UCSD-AML1 (cell line): ENCODE data around the gene KIAA0753.
A peak's percentile ranks its signal among the peaks of the same experiment; 100 is the strongest.

ENCODE experiments used
- DNase-seq: peaks from one replicate; lab custom pipeline; 2025; ENCODE audit not compliant: unreplicated experiment; lab: John Stamatoyannopoulos, UW

Gene KIAA0753

DNA sequence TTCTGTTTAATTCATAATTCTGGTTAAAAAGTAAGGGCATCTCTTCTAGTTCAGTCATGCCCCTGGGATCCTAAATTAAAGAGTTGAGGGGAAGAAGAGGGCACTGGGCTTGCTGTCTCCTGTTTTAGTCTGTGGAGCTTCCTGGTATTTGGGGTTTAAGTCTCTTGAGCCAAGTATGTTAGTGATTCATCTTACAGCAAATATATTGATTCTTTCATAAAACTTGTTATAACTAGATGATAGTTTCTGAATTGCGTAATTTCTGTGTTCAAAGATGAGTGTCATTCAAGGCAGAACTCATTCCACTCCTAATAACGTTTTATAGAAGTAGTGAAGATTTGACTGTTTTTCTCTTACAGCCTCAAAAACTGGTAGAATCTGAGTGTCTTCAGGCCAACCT, 2.1 kb upstream of the KIAA0753 start:
- DNase-seq: no peak

DNA sequence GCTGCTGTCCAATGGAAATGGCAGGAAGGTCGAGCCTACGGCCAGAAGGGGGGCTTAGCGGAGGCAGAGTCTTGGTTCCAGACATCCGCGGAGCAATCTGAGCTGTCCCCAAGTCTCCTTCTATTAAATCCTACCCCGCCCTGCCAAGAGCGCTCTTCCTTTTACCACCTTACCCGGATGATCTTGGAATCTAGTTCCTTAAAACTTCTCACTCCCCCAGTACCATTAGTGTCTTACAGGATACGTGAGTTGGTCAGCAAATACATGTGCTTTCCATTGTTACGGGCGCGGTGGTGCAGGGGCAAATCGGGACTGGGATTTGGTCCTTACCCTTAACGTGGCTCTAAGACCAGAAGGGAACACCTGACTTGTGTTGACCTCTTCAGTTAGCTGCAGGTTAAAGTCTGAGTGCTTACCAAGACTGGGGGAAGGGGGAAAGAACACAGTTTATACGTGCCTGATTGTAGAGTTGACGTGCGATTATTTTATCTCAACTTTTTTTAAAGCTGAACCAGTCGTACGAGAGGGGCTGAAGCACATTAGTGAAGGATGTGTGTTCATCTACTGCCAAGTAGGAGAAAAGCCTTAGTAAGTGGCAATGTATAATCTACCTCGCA, 844 bp upstream of the KIAA0753 start:
- no peak for DNase-seq

DNA sequence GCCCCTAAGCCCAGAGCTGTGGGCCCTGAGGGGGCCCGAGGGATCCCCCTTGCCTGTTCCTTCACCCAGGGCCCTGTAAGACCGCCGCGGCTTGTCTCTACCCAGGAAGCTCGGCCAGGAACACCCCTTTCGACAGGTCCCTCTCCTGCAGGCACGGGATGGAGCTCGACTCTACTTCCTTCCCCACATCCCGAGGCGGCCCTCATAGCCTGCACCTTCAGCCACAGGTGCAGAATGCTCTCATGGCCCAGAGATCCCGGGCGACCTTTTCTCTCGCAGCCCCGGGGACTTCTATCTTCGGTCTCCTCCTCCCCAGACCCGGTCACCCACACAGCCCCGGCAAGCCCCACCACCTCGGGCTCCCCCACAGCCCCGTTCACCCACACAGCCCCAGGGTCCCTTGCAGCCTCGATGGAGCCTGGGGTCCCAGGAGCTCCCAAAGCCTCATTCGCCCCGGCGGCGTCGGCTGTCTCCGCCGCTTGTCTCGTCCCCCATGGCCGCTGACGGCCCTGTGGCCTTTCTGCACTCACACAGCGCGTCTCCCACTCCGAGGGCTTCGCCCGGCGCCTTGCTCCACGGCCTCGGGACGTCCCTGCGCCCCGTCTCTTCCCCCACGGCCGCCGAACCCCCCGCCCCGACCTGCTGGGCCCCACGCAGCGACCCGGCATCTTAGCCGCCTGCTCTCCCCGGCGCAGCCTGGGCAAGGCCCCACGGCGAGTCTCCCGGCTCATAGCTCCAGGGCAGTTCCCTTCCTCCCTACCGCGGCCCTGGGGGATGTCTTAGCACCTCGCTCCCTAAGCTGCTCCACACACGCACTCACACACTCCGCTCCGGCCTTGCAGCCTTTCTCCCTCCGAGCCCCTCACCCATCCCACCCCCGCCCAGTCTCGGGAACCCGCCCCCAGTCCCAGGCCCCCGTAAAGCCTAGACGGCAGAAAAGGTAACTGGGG, 650 bp downstream of the KIAA0753 start:
- DNase-seq: peak; percentile 40

DNA sequence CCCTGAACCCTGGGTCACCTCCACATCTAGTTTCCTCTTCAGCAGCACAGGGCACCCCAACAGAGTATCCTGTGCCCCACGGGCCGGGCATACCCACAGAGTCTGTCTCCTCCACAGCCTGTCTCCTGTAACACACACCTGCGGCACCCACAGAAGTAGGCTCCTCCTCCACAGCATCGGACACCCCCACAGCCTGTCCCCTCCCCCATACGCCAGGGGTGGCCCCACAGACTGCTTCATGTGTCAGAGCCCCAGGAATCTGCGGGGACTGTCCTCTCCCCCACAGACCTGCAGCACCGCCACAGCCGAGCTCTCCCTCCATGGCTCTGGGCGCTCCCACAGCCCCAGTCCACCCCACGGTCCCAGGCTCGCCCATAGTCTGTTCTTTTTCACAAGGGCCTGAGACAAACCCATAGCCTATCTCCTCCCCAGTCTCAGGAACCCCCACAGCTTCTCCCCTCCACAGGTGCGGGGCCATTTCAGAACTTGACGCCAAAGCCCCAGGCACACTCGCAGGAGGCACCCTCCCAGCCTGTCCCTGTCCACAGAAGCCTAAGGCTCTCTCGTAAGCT, 1.4 kb downstream of the KIAA0753 start:
- DNase-seq: no peak

DNA sequence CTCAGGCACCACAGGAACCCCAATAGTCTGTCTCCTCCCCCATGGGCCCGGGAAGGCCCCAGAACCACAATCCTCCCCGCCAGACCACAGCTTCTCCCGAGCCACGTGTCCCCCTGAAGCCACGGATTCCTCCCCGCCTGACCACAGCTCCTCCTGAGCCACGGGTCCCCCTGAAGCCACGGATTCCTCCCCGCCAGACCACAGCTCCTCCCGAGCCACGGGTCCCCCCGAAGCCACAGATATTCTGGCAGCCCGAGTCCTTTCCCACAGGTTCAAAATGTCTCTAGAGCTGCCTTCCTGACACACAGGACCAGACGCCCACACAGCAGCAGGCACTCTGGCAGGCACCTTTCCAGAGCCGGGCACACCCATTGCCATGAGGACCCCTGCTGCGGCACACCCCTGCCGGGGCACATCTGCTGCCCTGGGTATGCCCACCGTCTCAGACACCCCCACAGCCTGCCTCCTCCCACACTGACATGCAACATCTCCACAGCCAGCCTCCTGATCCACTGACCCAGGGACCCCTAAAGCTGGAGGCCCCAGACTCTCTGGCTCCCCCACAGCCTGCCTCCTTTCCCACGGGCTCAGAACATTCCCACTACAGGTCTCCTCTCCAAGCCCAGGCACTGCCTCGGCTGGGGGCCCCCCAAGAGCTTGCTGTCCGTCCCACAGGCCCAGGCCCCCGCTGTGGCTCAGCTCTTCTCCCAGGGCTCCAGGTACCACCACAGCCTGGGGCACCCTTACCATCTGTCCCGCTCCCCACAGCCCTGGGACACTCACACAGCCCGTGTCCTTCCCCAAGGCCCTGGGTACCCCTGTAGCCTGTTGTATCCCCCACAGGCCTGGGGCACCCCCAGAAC, 2.2 kb downstream of the KIAA0753 start:
- DNase-seq: peak; percentile 21

DNA sequence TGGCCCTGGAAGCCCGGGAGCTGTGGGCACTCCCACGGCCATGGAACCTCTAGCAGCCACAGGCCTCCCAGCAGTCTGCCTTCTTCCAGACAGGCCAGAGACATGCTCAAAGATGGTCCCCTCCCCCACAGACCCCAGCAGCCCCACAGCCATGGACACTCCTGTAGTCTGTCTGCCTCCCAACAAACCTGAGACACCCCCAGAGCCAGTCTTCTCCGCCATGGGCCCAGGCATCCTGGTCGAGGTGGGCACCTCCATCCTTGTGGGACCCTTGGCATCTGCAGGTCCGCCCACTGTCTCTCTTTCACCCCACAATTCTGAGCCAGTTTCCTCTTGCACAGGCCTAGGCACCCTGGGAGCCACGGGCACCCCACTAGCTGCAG, 3.1 kb downstream of the KIAA0753 start:
- no peak for DNase-seq

DNA sequence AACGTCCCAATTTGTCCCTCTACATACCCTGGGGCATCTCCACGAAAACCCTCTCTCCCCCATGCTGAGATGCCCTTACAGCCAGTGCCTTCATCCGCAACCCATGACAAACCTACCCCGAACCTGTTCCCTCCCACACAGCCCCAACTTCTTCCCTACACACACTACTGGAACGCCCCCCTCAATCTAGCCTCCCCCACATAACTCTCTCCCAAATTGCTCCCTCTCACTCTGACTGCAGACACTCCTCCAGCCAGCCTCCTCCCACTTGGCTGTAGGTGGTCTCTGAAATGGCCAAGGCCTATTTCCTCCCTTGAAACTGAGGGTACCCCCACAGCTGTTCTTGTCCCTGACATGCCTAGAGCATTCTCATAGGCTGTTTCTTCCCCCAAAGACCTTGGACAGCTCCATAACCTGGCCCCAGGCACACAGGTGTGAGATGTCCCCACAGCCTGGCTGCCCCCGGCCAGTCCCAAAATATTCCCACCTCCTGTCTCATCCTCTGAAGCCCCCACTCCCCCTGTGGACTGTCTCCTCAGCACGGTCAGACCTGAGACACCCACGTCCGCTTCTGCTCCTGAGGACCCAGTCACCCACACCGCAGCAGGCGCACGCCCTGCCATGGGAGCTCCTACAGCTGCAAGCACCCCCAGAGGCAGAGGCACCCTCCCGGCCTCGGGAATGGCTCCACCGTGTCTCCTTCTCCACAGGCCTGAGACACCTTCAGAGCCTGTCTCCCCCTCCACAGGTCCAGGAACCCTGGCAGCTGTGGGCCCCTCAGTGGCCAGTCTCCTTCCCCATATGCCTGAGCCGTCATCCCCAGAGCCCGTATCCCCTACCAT, 3.7 kb downstream of the KIAA0753 start:
- no peak for DNase-seq

DNA sequence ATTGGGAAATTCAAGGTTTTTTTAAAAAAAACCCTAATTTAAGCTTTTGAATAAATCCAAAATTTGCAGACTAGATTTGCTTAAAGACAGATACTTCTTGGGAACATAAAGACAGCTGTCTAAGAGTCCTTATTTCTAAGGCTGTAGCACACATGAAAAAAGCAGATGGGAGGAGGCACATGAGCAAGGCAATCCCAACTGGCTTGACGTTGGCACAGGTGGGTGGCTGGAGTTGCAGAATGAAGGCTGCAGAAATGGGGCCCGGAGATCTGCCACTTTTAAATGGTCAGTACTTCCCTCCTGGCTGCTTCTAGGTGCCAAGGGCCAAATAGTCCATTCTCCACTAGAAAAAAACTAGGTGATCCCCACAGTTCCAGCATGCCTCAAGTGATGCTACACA, 4.4 kb downstream of the KIAA0753 start:
- no peak for DNase-seq

DNA sequence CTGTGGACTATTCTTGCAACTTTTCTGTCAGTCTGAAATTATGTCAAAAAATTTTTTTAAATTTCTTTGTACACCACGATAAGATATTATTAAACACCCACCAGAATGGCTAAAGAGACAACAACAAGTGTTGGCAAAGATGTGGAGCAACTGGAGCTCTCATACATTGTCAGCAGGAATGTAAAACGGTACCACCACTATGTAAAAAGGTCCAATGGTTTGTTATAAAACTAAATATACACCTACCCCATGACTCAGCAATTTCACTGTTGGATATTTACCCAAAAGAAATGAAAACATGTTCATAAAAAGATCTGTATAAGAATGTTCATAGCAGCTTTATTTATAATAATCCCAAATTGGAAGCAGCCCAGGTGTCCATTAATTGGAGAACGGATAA, 7.2 kb downstream of the KIAA0753 start:
- no peak for DNase-seq

DNA sequence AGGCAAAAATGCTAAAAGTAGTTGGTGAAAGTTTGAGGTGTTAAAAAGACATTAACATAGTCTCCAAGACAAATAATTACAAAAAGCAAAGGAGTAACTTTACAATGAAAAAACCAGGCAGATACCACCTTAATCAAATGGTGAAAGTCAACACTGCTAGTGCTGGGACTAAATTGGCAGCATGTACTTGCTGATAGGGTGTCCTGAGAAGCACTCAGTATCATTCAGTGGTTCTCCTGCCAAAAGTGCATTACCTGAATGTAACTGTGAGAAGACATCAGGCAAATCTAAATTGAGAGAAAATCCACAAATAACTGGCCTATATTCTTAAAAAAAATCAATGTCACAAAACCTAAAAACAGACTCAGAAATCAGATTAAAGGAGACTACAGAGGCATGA, 8.0 kb downstream of the KIAA0753 start:
- no peak for DNase-seq

DNA sequence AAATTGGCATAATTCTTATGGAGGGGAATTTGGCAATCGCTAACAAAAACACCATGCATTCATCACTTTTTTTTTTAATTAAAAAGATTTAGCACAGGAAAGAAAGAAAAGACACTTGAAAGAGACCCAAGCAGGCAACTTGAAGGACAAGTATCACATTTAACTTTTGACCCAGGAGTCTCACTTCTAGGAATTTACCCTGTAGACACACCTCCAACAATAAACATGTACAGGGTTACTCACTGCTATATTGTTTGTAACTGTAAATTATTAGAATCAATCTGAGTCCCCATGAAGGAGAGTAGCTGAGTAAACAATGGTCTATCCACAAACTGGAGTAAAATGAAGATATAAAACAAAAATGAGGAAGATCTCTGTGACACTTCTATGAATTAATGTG, 10.1 kb downstream of the KIAA0753 start:
- no peak for DNase-seq

DNA sequence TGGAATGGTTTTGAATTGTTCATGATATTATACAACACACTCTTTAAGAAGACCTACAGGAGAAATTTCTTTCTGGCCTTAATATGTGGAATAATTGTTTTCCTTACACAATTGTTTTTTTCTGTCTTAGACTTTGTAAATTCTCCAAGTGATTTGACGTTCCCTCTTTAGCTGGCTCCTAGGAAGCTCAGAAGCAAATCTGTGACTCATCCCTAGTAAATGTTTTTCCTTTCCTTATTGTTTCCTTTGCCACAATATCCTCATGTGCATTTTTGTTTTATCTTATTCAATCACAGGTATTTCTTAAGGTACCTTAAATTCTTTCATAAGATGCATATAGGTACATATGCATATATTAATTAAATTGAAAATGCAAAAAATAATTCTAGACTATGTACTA, 13.5 kb downstream of the KIAA0753 start:
- DNase-seq: no peak

DNA sequence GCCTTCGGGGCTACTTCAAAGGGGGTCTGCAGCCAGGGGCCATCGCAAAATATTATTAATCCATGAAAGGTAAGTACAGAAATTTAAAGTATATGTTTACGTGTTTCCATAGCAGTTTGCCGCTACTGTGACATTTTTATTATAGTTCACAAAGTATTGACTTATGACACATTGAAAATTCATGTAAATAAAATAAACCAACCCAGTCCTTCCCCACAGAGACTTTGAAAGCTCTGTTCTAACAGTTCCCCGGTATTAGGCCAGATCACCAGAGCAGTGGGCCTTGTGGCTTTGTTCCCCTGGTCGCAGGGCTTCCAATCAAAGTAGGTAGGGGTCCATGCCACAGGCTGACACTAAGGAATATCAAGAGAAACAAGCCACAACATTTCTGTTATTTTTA, 13.9 kb downstream of the KIAA0753 start:
- DNase-seq: no peak

DNA sequence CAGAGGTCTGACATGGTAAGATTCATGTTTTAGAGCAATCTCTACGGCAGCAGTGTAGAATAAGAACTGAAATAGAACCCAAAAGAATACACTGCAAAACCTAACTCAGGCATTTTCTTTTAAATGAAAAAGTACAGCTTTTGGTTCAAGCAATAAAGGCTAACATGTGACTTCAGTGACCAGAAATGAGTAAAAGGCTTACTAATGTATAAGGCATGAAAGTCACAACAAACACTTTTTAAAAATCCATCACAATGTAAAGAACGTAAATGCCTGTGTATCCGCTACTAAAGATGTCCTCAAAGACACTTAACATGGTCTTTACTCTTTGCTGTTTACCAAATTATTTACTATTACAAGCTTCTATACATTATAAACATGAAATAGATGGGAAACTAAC, 16.6 kb downstream of the KIAA0753 start:
- no peak for DNase-seq

DNA sequence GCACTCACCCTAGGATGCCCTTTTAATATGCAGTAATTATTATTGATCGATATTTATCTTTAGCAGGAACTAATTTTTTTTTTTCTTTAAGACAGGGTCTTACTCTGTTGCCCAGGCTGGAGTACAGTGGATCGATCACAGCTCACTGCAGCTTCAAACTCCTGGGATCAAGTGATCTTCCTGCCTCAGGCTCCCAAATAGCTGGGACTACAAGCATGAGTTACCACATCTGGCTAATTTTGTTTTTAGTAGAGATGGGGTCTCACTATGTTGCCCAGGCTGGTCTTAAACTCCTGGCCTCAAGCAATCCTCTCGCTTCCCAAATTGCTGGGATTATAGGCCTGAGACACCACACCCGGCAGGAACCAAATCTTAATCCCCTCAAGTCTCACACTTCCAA, 29.3 kb downstream of the KIAA0753 start:
- no peak for DNase-seq

DNA sequence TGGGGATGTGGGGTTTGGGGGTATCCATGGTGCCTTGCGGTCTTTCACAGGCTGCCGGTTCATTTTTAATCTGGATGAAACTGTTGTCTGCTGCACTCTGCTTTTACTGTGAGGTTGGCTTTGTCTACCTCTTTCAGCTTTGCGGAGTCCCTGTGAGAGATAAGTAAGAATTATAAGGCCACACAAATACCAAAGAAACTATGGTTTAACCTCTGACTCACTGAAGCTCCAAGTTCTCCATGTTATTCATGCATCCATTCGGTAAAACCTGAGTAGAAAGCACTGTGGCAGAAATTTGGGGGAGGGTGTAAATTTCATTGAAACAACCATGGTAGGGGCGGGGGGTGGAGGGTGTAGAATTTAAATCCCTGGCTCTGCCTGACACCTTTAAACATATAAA, 30.5 kb downstream of the KIAA0753 start:
- DNase-seq: no peak

DNA sequence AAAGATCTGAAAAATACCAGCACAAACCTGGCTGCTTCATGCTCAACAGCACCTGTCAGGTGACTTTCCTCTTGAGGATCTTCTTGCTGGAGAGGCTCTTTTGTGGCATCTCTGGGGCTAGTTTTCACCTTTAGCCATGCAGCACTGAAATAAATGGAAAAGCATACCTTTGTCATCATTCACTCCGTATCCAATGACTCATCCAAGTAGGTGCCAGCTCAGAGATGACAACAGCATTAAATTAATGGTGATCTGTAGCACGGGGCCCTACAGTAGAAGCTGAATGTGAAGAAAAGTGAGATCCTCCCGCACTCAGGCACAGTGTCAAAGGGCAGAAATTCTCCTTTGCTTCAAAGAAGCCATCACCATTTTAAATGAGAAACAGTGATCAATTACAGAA, 32.2 kb downstream of the KIAA0753 start:
- DNase-seq: no peak

DNA sequence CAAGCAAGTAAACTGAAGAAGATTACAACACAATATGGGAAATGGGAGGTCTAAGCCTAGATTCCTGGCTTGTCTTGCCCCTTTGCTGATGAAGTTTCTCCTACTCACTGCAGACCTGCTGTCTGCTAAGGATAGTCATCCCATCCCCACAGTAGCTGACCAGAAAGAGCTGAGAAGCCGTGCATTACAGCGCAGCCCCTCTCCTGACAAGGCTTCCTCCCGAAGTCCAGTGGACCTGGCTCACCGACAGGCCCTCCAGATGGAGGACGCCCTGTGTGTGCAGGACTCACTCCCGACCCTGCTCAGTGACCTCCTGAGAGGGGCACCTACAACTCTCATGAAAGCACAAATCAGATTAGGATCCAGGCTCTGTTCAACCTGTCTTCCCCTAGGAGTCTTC, 35.4 kb downstream of the KIAA0753 start:
- DNase-seq: no peak

DNA sequence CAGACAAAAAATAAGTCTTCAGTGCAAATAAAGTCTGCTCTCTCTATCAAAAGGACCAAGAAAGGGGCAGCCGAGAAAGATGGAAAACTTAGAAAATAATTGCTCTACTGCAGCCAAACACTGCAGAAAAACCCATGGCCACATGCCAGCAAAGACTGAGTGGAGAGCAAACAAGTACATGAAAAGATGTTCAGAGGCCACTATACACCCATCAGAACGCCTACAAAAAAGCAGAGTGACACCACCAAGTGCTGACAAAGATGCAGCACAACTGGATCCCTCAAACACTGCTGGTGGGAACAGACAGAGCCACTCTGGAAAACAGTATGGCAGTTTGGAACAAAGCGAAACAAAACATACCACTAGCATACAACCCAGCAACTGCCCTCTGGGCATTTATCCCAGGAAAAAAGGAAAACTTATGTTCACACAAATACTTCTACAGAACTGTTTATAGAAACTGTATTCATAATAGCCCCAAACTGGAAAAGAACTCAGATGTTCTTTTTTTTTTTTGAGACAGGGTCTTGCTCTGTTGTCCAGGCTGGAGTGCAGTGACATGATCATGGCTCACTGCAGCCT, 36.7 kb downstream of the KIAA0753 start:
- DNase-seq: no peak

DNA sequence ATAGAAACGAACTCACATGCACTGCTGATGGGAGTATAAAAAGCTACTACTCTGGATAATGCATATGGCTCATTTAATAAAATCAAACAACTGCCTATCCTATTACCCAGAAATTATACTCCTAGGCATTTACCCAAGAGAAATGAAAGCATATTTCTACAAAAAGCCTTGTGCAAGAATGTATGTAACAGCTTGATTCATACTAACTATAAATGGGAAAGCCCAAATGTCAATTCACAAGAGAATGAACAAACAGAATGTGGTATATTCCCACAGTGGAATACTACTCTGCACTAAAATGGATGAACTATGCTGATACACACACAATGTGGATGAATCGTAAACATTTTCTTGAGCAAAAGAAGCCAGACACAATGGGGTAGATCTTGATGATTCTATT, 38.4 kb downstream of the KIAA0753 start:
- DNase-seq: no peak
